NCI-H226 (cell line): ENCODE results near the gene PCDHB16.

Experiments
- DNase-seq: peaks from one replicate; pipeline ENCODE4 v3.0.0-alpha.2; 2015

The PCDHB16 gene

DNA sequence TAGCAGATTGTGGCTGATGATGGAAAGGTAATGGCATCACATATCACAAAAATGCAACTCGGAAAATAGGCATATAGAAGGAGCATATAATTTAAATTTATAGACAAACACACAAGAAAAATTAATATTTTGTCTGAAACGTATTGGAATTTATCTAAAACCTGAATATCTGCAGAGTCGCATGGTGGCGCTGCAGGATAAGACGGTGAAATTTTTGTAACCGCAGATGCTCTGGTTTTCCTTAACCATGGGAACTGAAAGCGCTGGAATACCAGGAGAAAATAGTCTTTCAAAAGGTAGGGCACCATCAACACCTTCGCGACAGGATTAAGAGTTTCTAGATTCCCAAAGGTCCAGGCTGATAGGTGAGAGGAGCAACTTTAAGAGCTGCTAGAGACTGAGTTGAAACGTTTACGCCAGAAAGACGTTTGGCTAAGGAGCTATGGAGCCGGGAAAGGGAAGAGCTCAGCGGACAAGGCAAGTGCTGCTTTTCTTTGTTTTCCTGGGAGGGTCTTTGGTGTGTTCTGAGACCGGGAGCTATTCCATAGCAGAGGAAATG lies 52.0 kb downstream of the PCDHB16 start:
- DNase-seq, result peak; percentile 4
